ENCODE data around the gene ICAM1. TPM values are rescaled to one million over a fixed set of nuclear protein-coding genes. Genes with fewer than 3 reads are reported as not detected.
"Not testable (repeated sequence)": the region's sequence is repeated elsewhere in the genome, so short reads cannot be mapped to it uniquely, and the experiment has no call there.

The ICAM1 gene
- total RNA-seq, 1 donor from 2014 or later = 3.3 TPM

DNA sequence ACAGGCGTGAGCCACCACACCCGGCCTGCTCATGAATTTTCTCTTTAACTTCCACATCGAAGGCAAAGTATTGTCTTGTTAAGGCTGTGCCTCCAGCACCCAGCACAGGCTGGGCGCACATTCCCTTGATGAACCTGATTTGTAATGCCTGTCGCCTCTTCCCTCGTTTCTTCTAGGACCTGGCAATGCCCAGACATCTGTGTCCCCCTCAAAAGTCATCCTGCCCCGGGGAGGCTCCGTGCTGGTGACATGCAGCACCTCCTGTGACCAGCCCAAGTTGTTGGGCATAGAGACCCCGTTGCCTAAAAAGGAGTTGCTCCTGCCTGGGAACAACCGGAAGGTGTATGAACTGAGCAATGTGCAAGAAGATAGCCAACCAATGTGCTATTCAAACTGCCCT, 3.7 kb downstream of the ICAM1 start:
- Mint-ChIP-seq H3K36me3 (no peaks in the 10 kb centered on the region), H3K9me3 (no peaks in the 10 kb centered on the region), H3K4me3 (no peak overlapping the region), H3K27me3 (peaks cover 47% of the 10 kb centered on the region), H3K4me1 (ENCODE audit: unreplicated experiment) (no peaks in the 10 kb centered on the region), H3K27ac (no peak overlapping the region)
- no peak for DNase-seq (ENCODE audit: extremely low spot score, unreplicated experiment)
- no peak for TF ChIP-seq CTCF (conservative IDR thresholded peaks at IDR 0.05)

- Mint-ChIP-seq H3K27ac (no peak overlapping the region), H3K4me1 (ENCODE audit: unreplicated experiment) (peaks cover 3% of the 10 kb centered on the region), H3K9me3 (no peaks in the 10 kb centered on the region), H3K4me3 (no peak overlapping the region), H3K27me3 (peaks cover 21% of the 10 kb centered on the region), H3K36me3 (no peaks in the 10 kb centered on the region)
- no peak for DNase-seq (ENCODE audit: extremely low spot score, unreplicated experiment)
- TF ChIP-seq CTCF (conservative IDR thresholded peaks at IDR 0.05) = no peak
Measured at GRCh38 chr19:10277795-10278589, 7.1 kb downstream of the ICAM1 start.

GRCh38 chr19:10278935-10279334, 8.0 kb downstream of the ICAM1 start:
- Mint-ChIP-seq H3K9me3 (no peaks in the 10 kb centered on the region), H3K4me3 (no peak overlapping the region), H3K36me3 (no peaks in the 10 kb centered on the region), H3K27ac (no peak overlapping the region), H3K27me3 (peaks cover 24% of the 10 kb centered on the region), H3K4me1 (ENCODE audit: unreplicated experiment) (peaks cover 3% of the 10 kb centered on the region)
- DNase-seq (ENCODE audit: extremely low spot score, unreplicated experiment) = no peak
- no peak for TF ChIP-seq CTCF (conservative IDR thresholded peaks at IDR 0.05)

- no peak for TF ChIP-seq CTCF (conservative IDR thresholded peaks at IDR 0.05)
- peaks cover 22% of the 10 kb centered on the region for H3K27me3 Mint-ChIP-seq
- no peaks in the 10 kb centered on the region for H3K9me3 Mint-ChIP-seq
- H3K4me1 Mint-ChIP-seq (ENCODE audit: unreplicated experiment) = peaks cover 3% of the 10 kb centered on the region
- no peak for DNase-seq (ENCODE audit: extremely low spot score, unreplicated experiment)
- H3K36me3 Mint-ChIP-seq = no peaks in the 10 kb centered on the region
- peak overlapping the region; percentile 14 for H3K27ac Mint-ChIP-seq
- no peak overlapping the region for H3K4me3 Mint-ChIP-seq
Measured at GRCh38 chr19:10279737-10280442, 9.0 kb downstream of the ICAM1 start.

GRCh38 chr19:10282043-10282442, 11.1 kb downstream of the ICAM1 start:
- not testable (repeated sequence) for DNase-seq (ENCODE audit: extremely low spot score, unreplicated experiment); H3K4me3 Mint-ChIP-seq; H3K9me3 Mint-ChIP-seq; H3K4me1 Mint-ChIP-seq (ENCODE audit: unreplicated experiment); H3K36me3 Mint-ChIP-seq; H3K27ac Mint-ChIP-seq
- H3K27me3 Mint-ChIP-seq = peaks cover 43% of the 10 kb centered on the region

All from type B pancreatic cell (in vitro differentiated cells).